Activated T-helper 1 cell treated with anti-CD3 and anti-CD28 coated beads, Interleukin-2, amount 50 U/mL, for 16 hours (primary cell): Measurements from ENCODE around the gene NEURL1B.
"Not testable (repeated sequence)": the region's sequence is repeated elsewhere in the genome, so short reads cannot be mapped to it uniquely, and the experiment has no call there.

ENCODE experiments used
- DNase-seq, 2 donors: peaks; one replicate each; pipeline ENCODE4 v3.0.0-alpha.2; 2020; ENCODE audit warnings: low read depth in 1 of 2, low spot score in 1 of 2

The NEURL1B gene, protein sequence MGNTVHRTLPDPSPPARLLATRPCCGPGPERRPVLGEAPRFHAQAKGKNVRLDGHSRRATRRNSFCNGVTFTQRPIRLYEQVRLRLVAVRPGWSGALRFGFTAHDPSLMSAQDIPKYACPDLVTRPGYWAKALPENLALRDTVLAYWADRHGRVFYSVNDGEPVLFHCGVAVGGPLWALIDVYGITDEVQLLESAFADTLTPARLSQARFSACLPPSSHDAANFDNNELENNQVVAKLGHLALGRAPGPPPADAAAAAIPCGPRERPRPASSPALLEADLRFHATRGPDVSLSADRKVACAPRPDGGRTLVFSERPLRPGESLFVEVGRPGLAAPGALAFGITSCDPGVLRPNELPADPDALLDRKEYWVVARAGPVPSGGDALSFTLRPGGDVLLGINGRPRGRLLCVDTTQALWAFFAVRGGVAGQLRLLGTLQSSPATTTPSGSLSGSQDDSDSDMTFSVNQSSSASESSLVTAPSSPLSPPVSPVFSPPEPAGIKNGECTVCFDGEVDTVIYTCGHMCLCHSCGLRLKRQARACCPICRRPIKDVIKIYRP

DNA sequence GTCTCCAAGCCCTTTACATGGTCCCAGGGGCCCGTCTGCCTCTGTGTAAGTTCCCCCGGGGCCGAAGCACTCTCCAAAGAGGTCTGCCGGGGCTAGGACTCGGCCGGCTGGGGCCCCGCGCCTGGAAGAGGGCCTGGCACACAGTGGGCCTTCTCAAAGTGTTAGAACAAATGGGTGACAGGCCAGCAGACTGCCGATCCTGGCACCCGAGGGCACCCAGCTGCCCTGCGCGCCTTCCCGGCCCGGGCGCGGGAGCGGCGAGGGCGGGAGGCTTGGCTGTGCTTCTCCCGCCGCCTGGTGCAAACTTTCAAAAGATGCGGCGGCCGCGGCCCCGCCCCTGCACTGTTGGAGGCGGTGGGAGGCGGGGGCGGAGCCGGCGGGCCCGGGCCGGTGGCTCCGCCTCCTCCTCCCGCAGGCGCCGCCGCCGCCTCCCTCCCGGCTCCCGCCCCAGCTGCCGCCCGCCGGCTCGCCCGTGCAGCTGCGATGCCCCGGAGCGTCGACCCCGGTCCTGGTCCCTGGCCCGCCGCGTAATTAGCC, at the start of gene NEURL1B:
Gene NEURL1B, plus strand, starts transcription at position 442 of the 537 bp plus-strand sequence. CDS start 144 bp downstream, outside the sequence.
- DNase-seq: no peak

DNA sequence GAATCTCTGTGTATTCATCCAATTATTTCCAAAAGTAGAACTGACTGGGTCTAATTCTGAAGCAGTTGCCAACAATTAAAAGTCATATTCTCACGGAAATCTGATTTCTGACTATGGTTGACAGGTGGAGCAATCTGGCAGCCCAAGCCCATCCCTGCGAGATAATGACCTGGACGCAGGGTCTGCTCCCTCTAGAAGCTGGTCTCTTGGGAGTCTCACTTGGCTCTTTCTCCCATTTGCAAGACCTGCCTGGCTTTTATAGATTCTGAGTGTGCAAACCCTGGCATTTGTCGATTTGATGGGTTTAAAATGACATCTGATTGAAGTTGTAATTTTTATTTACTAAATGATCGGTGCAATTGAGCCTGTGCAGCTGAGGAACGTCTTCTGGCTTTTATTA, 49.4 kb upstream of the NEURL1B start:
- DNase-seq: no peak

DNA sequence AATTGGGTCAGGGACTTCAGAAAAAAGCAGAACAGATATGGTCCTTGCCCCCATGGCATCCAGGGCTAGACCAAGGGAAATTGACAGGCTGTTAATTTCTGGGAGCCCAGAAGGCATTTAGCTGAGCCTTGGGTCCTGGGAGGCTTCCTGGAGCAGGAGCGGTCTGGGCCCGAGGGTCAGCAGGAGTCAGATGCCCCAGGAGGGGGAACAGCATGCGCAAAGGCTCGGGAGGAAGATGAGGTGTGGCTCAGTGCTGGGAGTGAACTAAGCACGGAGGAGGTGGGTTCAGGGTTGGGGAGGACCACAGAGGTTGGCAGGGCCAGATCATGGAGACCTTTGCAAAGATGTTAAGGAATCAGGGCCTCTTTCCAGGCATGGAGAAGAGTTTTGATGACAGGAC, 48.2 kb upstream of the NEURL1B start:
- no peak for DNase-seq

DNA sequence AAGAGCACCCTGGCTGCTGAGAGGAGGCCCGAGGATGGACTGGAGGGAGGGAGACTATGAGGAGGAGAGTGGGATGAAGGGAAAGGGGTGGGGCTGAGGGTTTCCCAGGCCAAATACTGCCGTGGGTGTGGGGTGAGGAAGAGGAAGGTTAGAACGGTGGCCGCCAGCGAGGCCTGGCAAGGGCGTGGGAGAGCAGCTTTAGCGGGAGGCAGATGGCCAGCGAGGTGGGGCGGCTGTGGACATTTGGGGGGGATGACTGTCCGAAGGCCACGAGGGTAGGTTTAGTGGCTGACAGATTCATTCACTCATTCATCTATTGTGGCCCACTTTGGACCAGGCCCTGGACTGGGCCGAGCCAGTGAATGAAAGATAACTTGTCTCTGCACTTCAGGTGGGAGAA, 47.8 kb upstream of the NEURL1B start:
- DNase-seq: no peak

DNA sequence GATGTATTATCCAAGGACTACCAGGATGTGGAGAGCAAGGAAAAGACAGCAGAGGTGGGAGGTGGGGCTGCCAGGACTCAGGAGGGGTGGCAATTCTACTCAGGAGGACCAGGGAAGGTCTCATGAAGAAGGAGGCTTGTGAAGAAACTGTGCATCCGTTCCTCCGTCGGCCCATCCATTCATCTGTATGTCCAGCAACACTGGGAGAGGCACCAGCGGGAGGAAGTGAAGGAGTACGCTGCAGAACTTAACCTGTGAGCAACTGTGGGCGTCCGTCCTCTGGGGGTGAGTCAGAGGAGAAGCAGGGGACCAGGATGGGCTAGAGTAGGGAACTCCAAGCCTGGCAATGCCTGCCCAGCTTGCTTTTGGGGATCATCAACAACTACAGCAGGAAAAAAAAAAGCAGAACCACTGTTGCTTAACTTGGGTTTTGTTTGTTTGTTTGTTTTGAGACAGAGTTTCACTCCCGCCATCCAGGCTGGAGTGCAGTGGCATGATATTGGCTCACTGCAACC, 47.3 kb upstream of the NEURL1B start:
- no peak for DNase-seq

DNA sequence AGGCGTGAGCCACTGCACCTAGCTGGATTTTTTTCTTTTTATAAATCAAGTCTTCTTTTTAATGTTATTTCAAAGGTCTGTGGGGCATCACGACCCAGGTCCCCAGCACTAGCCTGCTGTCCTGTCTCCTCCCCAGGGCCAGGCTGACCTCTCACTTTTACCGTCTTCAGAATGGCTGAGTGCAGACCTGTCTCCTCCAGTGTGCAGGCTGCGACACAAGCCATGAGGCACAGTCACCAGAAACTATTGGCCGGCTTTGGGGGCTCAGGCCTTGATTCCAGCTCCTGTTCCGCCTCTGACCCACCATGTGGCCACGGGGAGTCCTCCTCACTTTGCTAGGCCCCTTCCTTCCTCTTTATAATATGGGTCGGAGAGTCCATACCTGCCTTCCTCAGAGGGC, 46.6 kb upstream of the NEURL1B start:
- no peak for DNase-seq

DNA sequence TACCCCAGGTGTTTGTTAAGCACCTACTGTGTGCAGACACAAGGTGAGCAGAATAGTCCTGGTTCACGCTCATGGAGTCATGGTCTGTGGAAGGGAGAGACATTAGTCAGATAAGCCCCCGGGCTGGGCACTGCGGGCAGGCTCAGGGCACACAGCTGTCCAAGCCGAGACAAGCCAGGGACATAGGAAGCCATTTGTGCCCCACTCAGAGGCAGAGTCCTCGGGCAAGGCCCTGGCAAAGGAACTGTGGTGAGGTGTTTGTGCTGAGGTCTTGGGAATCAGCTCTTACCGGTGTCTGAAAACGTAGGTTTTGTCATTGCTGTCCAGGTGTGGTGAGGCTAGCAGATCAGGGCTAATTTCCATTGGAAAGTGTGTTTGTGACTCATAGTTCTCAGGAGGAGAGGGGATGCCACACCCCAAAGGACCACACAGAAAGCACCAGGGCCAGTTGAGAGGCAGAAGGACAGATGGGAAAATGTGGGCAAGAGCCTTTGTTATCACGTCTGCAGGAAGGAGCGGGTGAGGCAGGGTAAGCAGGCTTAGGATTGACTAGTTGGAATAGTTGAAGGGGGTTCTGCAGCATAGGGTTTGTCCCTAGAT, 46.1 kb upstream of the NEURL1B start:
- no peak for DNase-seq

DNA sequence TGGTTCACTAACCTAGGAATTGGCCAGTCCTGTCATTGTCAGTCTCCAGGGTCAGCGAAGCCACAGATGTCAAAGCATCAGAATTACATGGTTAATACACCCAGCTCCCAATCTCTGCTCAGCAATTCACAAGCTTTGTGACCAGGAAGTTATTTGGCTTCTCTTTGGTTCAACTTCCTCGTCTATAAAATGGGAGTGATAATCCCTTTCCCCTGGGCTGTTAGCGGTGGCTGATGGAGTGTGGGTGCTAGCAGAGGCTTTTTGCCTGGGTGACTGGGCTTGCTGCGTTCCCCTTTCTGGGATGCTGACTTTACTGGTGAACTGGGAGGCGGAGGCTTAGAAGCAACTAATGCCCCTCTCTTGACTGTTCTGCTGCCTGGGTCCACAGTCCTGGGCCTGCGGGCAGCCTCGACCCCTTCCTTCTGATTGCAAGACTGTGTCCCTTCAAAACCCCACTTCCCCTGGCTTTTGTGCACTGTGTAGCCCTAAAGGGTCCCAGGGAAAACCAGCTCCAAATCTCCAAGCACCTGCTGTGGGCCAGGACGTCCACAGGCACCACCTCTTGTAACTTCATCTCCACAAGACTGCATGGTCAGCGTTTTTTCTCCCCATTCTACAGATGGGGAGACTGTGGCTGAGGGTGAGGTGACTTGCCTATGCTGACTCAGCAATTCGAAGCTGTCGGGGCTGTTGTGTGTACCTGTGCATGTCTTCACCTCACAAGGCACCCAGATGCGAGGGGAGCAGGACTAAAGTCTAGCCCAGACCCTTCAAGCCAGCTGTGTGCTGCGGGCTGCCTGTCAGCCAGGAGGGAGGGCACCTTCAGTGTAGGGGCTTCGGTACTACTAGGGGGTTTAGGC, 45.2 kb upstream of the NEURL1B start:
- DNase-seq: no peak

DNA sequence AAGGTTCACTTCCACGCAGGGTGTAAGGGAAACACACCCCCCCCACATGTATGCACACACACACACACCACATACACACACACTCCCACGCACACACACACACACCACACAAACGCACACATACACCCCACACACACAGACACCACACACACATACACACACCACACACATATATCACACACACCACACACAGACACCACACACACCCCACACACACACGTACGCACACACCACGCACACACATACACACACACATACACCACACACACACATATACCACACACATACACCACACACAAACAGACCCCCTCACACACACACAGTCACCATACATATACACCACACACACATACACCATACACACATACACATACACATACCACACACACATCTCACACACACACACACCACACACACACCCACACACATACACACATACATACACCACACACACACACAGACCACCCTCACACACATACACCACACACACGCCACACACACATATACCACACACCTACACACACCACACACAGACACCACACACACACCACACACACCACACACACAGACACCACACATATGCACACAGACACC, 44.3 kb upstream of the NEURL1B start:
- DNase-seq: no peak

DNA sequence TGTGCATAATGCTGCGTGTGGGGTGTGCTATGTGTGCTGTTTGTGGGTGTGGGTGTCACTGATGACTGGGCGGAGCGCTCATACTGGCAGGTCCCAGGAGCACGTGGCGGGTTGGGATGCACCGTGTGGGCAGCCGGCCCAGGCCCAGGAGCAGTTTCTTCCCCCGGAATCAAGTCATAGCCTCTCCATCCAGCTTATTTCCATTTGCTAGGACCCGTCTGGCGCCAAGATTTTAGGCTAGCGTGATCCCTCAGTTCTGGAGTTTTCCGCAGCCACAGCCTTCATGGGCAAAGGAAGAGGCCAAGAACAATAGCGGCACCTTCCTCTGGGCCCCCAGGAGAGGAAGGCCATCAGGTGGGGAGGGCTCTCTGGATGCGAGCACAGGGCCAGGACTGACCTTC, 43.3 kb upstream of the NEURL1B start:
- DNase-seq: no peak

DNA sequence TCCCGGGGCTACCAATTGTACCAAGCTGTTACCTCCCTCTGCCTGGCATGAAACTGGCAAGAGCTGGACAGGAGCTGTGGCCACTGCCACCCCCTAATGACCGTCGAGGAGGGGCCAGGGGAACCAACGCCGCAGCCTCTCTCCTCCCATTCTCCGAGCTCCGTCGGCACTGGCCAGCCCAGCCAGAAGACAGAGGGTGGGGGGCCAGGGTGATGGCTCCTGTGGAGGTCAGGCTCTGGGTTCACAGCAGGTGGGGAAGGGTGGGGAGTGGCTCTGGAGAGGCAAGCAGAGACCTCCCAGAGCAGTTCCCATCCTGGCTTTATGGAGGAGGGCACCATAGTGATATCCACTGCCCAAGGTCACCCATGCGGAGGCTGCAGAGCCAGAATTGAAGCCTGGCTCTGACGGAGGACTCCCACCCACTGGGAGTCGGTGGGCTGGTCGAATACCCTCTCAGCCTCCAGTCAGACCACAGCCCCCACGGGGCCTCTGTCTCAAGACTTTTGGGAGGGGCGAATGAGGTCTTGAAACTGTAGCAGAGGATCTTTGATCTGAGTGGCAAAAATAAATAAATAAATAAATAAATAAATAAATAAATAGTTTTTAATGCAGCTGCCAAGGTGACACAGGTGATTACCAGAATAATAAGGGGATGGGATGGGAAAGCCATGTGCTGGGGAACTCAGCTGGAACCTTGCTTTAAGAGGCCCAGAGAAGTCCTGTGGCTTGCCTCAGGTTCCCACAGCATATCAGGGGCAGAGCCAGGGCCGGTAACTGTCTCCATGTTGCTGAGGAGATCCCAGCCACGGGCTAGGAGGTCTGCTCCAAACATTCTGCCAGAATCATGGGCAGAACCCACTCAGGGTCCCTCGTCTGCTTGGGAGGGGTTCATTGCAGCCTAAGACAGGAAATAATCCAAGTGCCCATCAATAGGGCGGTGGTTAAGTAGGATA, 42.5 kb upstream of the NEURL1B start:
- no peak for DNase-seq

DNA sequence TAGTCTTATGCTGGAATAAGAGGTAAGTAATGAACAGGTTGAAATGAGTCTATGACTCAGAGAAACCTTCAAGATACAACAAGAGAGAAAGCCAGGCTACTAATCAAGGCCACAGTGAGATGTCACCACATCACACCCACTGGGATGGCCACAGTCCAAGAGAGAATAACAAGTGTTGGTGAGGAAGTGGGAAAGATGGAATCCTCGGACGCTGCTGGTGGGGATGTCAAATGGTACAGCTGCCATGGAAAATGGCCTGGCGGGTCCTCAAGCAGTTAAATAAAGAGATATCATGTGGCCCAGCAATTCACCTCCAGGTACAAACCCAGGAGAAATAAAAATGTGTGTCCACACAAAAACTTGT, 41.9 kb upstream of the NEURL1B start:
- DNase-seq: no peak

DNA sequence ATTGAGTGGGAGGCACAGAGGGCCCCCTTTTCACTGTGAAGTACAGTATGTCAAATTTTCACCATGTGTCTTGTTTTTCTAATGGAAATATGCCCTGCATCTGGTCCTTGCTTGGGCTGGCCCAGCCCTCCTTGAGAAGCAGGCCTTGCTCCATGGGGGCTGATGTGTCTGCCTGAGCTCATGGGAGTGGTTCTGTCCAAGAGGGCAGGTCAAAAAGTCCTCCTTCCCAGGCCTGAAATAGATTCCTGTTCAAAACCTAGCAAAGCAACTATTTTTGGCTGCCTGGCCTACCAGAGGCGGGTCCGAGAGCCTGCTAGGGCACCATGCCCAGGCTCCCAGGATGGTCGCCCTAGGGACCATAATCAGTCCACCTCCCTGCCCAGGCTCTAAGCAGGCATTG, 40.5 kb upstream of the NEURL1B start:
- no peak for DNase-seq

DNA sequence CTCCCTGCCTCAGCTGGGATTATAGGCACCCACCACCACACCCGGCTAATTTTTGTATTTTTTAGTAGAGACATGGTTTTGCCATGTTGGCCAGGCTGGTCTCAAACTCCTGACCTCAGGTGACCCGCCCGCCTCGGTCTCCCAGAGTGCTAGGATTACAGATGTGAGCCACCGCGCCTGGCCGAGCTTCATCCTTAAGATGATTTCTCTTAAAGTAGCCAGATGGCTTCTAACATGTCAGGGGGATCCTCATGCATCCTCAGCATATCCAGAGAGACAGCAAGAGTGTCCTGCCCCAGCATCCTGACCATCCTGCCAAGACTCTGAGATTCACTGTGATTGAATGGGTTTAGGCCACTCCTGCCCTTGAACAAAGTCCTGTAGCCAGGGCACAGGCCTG, 39.5 kb upstream of the NEURL1B start:
- DNase-seq: not testable (repeated sequence)

DNA sequence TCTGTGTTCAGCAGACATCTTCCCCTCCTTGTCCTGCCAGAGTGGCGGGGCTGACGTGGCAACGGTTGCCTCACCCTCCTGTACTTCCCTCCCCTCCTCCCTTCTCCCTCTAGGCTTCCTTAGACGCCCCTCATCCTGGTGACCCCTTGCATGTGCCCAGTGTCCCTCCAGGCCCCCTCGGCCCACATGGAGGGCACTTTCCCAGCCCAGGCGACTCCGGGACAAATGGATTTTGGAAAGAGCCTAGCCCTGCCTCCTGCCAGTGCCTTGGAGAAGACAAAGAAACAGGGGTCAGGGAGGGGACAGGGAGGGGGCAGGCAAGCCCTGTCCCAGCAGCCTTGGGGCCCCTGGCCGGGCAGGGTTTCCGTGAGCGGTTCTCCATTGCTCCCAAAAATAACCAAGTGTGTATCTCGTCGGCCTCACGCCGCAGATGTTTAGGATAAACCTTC, 38.3 kb upstream of the NEURL1B start:
- DNase-seq: no peak

DNA sequence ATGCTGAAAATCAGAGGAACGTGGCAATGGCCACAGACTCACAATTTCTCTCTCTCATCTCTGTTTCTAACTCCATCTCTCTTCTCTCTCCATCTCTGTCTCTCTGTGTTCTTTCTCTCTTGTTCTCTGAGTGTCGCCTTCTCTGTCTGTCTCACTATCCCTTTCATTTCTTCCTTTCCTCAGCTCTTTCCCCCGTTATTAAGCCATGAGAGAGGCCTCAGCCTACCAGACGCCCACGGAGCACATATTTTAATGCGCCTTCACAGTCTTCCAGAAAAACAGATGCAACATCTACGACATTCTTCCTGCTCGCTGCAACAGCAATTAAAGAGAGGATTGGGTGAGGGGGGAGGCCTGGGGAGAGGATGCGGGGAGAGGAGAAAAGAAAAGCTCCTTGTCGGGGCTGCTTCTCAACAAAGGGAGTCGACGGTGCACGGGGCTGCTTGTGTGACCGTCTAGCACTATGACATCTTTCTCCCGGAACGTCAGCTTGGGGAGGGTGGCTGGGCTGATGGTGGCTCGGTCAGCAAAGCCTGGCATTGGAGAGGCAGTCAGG, 37.7 kb upstream of the NEURL1B start:
- DNase-seq: no peak

DNA sequence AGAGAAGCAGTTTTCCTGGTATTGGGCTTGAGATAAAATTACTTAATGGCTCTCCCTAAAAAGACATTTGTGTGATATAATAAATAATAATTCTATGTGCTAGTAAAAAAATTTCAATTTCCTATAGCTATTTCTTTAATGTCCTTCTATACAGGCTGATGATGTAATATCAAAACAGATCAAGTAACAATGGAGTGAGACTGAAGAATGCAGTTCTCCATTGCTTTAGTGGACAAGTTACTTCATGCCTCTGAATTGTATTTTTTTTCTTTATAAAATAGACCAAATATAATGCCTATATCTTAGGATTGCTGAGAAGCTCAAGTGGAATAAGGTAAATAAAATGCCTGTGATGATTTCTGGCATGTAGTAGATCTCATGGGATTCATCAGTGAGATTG, 35.6 kb upstream of the NEURL1B start:
- no peak for DNase-seq

DNA sequence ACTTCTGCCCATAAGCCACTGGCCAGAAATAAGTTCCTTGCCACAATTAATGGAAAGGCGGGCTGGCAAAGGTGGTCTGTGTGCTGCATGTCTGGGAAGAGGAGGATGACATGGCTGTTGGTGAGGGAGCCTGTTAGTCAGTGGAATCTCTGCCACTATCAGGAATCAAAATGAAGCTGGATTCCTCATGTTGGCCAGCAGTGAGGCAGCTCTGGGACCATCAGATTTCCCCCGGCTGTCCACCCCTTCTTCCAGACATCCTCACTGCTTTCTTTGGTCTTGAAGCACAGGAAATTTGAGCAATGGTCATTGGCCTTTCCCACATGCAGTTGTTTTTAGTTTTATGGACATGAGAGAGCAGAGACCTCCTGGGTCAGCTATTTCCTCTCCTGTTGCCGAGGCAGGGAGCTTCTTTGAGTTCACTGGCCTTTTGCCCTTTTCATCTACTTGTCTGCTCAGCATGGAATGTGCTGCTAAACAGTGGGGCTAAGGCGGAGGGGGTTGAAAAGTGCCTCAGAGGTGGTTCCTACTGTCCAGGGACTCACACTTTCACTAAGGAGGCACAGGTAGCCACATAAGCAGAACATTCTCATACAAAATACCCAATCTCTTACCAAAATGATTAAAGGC, 34.8 kb upstream of the NEURL1B start:
- no peak for DNase-seq
